GM21360 (cell line): ENCODE results near the gene SLC8B1.
A peak's percentile ranks its signal among the peaks of the same experiment; 100 is the strongest.
"Not testable (repeated sequence)": the region's sequence is repeated elsewhere in the genome, so short reads cannot be mapped to it uniquely, and the experiment has no call there.

ENCODE experiments used
- ATAC-seq: cut with Tn5 transposase; IDR thresholded peaks from one replicate; pipeline ENCODE4 v1.9.1; 2021; ENCODE audit warnings: mild to moderate bottlenecking, moderate library complexity; ENCODE audit not compliant: unreplicated experiment

The SLC8B1 gene

GRCh38 chr12:113358381-113359132, 23.6 kb upstream of the SLC8B1 start, which contains the start of gene PLBD2:
Gene PLBD2, plus strand, starts transcription at chr12:113358587. Its CDS starts 14 bp downstream, at chr12:113358601.
- peak; percentile 88 for ATAC-seq

DNA sequence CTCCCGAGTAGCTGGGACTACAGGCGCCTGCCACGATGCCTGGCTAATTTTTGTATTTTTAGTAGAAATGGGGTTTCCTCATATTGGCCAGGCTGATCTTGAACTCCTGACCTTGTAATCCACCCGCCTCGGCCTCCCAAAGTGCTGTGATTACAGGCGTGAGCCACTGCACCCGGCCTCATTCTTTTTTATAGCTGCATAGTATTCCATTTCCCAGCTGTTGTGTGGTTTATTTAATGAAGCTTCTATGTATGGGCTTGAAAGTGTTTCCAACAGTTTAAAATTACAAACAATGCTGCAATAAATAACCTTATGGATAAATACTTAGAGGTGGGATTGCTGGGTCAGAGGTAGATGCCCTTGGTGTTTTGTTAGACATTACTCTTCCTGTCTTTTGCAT, 19.3 kb upstream of the SLC8B1 start:
- ATAC-seq = not testable (repeated sequence)

GRCh38 chr12:113351089-113351488, 16.2 kb upstream of the SLC8B1 start:
- ATAC-seq = no peak

- no peak for ATAC-seq
Observed at GRCh38 chr12:113348849-113349536, 14.1 kb upstream of the SLC8B1 start.

GRCh38 chr12:113347892-113348291, 13.0 kb upstream of the SLC8B1 start:
- no peak for ATAC-seq

GRCh38 chr12:113347107-113347506, 12.2 kb upstream of the SLC8B1 start:
- no peak for ATAC-seq

DNA sequence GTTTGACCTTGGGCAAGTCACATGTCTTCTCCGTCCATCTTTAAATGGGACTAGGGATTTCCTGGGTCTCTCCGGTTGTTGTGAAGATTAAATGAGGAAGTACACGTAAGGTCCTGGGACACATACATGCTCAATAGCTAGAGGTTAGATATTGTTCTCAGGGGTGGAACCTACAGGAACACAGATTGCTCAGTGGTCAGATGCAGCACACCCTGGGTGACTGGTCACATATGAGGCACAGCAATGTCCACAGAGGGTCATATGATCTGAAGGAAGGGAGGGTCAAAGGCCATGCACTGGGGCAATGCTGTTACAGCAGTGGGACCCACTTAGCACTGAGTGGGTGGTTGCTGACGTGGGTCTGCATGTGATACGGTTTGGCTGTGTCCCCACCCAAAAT, 11.4 kb upstream of the SLC8B1 start:
- no peak for ATAC-seq

DNA sequence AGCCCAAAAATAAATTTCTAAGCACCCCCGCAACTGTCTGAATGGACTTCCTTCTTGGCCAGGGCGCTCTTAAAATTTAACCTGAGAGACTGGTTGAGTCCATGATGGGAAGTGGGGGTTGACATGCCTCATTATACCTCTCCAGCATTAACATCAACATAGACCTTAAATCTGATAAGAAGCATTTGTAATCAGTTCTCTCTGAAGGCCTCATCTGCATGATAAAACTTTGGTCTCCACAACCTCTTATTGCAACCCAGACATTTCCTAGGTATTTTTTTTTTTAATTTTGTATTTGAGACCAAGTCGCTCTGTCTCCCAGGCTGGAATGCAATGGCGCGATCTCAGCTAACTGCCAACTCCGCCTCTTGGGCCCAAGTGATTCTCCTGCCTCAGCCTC, 10.4 kb upstream of the SLC8B1 start:
- no peak for ATAC-seq

DNA sequence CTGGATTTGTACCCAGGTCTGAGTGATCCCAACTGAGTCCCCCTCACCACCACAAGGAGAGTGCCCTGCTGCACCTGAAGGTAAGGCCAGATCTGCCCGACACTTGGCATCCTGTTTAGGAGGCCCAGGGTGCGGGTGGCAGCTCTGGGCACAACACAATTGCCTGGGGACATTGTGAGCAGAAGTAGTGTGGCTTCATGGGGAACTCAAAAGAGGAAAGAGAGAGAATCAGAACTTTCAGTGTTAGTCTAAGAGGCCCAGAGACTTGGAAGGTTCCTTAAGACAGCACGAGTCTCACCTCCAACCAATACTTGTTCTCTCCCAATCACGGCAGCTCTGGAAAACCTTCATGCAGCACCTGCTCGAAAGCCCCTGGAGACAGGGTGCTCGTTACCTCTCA, 6.6 kb upstream of the SLC8B1 start:
- no peak for ATAC-seq

DNA sequence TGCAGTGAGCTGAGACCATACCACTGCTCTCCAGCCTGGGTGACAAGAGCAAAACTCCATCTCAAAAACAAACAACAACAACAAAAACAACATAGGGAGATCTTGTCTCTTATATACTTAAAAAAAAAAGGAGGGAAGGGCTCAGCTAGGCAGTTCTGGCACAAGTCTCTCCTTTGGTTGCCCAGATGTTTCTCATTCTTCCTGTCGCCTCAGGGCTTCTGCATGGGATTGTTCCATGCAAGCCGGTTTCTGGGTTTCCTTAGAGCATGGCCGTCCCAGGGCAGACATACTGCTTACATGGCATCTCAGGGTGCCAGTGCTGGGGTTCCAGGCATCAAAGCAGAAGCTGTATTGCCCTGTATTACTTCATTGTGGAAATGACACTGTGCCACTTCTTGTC, 5.2 kb upstream of the SLC8B1 start:
- ATAC-seq = no peak

DNA sequence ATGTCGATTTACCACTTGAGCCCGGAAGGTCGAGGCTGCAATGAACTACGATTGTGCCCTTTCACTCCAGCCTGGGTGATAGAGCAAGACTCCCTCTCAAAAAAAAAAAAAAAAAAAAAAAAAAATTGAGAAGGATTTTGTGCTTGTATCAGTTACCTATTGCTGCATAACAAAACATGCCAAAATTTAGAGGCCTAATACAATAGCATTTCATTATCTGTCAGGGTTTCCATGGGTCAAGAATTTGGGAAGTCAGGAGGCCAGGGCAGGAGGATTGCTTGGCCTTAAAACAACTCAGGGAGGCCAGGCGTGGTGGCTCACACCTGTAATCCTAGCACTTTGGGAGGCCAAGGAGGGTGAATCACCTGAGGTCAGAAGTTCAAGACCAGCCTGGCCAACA, 4.6 kb upstream of the SLC8B1 start:
- ATAC-seq = no peak

DNA sequence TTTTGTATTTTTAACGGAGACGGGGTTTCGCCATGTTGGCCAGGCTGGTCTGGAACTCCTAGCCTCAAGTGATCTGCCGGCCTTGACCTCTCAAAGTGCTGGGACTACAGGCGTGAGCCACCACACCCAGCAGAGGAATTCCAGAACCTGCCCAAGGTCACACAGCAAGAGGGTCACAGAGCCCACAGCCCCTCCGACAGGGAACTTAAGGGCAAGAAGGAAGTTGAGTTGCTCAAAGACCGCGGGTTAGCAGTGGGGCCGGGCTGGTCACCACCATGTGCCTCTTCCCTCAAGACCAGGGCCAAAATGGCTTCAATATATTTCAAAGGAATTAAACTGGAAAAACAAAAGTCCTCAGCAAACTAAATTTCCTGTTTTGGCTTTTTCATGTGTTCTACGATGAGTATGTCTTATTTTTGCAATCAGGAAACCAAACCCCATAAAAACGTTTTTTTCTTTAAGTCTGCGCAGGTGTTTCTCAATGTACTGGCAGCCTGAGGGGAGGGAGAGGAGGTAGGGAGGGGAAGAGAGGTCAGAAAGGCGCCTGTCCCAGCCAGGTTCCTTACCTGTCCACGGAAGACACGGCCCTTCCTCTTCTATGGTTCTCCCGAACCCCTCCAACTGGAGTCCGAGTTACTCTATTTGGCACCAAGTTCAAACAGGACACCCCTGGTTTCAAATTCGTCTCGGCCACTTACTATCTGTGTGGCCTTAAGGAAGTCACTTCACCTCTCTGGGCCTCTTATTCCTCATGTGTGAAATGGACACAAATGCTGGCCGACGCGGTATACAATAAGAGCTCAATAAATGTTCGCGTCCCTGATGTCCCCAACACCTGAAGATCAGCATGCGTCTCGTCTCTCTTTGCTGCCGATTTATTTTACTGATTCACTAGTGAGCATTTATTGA, 778 bp downstream of the SLC8B1 start:
- ATAC-seq = peak; percentile 5

DNA sequence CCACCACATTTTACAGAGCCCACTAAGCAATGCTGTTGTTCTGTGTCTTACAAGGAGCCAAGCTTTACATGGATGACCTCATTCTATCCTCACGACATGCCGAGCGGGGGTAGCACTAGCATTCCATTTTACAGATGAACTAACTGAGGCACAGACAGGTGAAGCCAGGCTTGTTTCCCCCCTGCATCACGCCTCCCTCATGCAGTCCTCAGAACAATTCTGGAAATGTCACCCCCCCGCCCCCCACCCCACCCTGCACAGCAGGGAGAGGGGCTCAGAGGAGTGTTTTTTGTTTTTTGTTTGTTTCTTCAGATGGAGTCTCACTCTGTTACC, 1.5 kb downstream of the SLC8B1 start:
- no peak for ATAC-seq

- no peak for ATAC-seq
Observed at GRCh38 chr12:113332688-113333417, 2.1 kb downstream of the SLC8B1 start.

GRCh38 chr12:113330505-113330904, 4.4 kb downstream of the SLC8B1 start:
- ATAC-seq = no peak

DNA sequence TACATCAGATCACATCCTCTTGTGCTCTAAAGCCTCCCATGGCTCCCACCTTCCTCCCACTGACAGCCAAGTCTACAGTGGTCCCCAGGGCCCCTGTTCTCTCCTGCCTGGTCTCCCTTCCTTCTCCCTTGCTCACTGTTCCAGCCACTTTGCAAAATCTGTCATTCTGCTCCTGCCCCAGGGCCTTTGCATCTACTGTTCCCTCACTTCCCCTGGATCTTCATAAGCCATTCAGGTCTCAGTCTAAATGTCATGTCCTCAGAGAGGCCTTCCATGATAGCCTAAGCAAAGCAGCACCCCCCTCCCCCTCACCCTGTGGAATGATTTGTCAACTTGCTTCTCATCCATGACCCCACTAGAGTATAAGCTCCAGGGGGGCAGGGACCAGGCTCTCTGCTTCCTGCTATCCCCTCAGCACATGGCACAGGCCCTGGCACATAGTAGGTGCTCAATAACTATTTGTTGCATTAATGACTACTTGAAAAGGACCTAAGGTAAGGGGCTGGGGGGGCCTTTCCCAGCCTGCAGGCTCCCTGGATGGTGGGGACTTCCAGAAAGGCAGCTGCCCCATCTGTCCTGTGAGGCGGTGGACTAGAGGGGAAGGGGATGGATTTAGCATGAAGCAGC, 5.0 kb downstream of the SLC8B1 start:
- ATAC-seq = no peak

- ATAC-seq = no peak
Observed at GRCh38 chr12:113329022-113329790, 5.7 kb downstream of the SLC8B1 start.

GRCh38 chr12:113328368-113328889, 6.5 kb downstream of the SLC8B1 start:
- no peak for ATAC-seq

GRCh38 chr12:113326775-113327395, 8.0 kb downstream of the SLC8B1 start:
- ATAC-seq = no peak
